GM21367 (cell line): ENCODE results near the gene KCTD18.
A peak's percentile ranks its signal among the peaks of the same experiment; 100 is the strongest.

Source experiments
- ATAC-seq: cut with Tn5 transposase; IDR thresholded peaks from one replicate; pipeline ENCODE4 v1.9.1; 2021; ENCODE audit not compliant: unreplicated experiment

The KCTD18 gene

DNA sequence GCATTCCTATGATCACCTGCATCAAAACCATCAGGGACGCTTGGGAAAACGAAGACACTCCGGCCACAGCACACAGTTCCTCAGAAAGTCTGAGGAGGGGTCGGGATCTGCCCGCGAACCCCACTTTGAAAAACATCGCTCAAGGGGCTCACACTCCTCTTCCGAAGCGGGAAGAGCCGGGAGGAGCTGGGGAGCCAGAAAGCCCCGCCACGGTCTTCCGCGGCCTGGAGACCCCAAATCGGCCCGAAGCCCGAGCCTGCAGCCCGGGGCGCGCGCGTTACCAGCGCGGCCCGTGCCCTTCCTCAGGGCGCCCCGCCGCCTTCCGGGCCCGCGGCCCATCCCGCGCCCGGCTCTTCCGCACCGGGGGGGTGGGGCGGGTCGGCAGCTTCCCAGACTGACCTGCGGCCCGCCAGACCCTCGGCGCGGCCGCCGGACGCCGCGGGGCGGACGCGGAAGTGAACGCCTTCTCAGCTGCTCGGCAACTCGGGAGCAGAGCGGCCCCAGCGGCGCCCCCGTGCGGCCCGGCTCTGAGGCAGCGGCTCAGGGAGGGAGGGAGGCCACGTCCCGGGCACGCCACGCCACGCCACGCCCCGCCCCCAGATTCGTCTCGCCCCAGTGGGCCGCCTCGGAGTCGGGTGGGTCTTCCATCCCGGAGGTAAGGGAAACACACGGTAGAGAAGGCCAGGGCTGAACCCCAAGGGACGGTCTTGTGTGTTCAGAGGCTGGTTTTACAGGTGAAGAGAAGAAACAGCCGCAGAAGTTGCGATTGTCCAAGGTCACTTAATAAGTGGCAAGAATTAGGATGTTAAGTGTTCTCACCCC lies at the start of gene KCTD18:
Gene KCTD18, minus strand, starts transcription at position 457 of the 822 bp plus-strand sequence. CDS start 3,052 bp downstream, outside the sequence.
- ATAC-seq, result peak; percentile 98

DNA sequence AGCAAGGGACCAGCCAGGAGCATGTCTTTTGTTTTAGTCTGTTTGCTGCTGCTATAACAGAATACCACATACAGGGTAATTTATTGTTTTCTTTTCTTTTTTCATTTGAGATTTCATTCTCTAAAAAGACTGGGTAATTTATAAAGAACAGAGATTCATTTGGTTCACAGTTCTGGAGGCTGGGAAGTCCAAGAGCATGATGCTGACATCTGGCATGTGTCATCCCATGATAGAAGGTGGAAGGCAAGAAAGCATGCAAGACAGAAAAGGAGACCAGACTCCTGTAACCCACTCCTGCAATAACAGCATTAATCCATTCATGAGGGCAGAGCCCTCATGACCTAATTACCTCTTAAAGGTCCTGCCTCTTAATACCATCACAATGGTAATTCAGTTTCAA lies 30.9 kb upstream of the KCTD18 start:
- ATAC-seq, result no peak

DNA sequence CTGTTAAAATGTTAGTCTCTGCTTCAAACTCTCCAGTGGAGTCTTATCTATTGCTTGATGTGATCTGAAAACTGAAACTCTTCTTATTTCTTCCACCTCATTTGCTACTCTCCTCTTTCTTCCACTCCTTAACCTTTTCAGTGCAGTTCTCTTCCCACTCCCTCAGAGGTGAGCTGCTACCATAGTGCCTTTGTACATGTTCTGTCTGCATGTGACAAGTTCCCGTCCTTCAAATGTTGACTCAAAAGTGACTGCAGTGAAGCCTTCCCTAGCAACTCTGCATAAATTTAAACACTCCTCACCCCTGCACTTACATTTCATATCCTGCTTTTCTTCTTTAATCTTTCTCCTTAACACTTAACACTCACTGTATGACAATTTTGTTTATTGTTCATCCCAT lies 28.3 kb upstream of the KCTD18 start:
- no peak for ATAC-seq

DNA sequence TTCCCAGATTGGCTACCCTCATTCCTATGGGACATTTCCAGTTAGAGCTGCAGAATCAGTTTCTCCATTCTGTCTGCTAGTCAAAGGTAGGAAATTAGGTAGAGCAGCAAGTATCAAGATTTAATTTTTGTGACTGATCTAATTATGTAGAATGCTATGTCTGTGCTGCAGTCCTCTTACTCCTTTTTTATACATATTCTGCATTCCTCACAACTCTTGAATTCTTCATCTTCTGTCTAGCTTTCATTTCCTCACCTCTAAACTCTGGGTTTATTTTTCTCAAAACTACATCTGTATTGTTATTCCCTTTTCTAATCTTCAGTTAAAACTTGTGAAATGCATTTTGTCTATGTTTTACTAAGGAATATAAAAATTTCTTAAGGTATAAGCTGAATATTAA lies 24.7 kb upstream of the KCTD18 start:
- no peak for ATAC-seq

DNA sequence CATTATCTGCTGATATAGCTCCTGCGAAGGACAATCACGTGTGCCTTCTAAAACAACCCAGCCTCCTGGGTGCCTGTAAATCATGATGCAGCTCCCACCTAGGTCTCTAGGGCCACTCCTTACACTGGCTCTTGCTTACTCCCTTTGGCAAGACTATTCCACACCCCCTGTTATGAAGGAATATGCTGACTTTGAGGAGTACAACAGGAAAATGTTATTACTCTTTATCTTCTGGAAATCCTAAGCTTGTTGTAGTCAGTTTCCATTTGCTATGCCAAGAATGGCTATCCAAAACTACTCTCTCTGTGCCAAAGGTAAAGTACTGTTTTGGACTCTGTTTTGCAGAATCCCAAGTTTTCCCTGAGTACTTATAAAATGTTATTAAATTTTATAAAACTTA lies 23.9 kb upstream of the KCTD18 start:
- no peak for ATAC-seq

DNA sequence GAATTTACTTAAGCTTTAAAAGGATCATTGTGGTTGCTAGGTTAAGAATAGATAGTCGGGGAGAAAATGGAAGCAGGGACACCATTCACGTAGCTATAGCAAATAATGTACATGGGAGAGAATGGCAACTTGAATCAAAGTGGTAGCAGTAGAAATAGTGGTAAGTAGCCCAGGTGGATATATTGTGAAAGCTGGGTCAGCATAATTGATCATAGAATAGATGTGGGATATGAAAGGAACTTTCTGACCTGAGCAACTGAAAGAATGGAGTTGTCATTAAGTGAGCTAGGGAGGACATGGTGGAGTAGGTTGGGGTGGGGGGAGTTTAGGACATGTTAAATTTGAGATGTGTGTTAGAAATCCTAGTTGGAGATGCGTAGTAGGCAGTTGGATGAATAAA lies 18.4 kb upstream of the KCTD18 start:
- no peak for ATAC-seq

DNA sequence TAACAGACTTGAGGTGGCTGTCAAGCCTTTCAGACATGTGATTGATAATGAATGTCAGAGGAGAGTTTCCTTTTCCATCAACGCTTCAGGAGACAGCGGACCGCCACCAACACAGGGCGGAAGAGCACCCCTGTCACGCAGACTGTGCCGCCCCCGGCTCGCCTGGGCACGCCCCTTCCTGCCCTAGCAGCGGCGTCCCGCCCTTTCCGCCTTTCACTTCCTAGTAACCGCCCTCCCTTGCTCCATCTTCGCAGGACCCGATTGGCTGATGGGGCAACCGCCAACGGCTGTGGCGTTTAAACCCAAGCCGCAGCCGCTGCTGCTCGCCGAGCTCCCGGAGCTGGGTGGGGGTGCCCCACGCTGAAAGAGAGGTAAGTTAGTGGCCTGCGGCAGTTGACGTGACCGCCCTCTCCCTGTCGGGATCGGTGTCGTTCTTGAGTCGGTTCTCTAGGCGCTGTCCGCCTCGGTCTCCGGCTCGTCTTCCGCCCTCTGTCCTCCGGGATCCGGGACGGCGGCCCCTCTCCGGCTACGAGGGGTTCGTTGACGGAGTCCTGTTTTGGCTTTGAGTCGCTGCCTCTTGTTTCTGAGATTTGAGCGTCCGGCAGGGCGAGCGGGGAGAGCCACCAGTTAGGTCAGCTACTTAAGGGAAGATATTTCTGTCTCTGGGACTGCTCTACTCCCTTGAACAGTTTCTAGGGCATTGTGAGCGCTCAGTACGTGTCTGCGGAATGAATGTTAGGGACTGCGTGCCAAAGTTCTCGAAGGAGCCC lies 16.2 kb upstream of the KCTD18 start, which contains the start of gene SGO2:
Gene SGO2, plus strand, starts transcription at position 326 of the 770 bp plus-strand sequence. CDS start 6,769 bp downstream, outside the sequence.
- peak; percentile 99 for ATAC-seq

DNA sequence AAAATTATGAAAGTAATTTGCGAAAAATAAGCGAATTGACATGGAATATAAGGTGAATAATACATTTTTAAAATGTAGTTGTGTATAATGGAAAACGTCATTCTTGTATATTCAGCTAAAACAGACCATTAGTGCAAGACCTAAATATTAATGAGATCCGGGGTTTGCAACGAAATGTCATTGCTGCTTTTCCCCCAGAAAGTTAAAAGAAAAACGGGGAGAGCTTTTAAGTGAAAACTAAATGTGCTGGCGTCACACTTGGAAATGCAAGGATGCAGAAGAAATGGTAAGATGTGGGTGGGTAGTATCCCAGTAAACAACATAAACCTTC lies 15.6 kb upstream of the KCTD18 start:
- ATAC-seq, result no peak

DNA sequence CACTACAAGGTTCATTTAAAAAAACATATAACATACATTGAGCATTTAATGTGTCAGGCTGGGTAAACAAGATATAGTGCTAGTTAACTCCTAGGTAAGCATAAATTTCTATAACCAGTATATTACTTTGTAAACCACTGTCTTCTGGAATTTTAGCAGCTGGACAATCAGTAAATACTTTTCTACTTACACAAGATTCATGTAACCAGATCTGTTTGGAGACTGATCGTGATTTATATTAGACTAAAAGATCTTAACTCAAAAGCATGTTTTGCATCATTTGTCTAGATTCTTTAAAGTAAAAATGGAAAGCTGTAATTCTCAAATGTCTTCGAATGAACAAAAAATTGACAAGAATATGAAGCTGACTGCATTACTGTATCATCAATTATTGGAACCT lies 15.2 kb upstream of the KCTD18 start:
- ATAC-seq, result no peak

DNA sequence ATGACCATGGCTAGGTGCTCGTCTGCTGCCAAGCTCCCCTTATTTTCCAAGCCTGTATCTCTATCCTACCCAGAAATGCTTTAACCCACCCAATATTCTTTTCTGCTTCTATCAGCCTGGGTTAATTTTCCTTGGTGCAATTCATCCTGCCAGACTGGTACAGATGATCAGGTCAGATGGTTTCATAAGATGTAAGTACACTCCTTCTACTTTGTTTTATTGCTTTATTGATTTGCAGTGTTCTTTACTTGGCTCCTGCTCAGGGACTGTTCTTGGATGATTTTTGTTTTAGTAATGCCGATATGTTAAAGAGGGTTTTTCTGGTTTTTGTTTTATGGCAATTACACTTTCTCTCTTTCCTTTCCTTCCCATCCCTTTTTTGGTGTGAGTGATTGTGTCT lies 13.7 kb upstream of the KCTD18 start:
- ATAC-seq, result no peak

DNA sequence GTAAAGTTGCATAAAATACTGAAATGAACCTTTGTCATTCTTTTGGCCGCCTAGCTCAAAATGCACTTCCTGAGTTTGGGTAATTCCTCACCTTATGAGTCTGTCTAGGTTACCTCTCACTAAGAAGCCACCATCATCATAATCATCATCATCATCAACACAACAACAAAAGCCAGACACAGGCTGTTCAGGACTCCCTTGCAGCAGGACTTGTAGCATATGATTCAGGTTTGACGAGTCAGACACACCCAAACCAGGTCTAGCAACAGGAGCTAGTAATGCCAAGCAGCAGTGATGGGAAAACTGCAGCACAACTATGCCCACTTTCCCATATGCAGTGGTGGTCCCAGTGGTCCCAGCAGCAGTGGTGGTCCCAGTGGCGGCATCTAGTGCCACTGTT lies 13.3 kb upstream of the KCTD18 start:
- ATAC-seq, result no peak

DNA sequence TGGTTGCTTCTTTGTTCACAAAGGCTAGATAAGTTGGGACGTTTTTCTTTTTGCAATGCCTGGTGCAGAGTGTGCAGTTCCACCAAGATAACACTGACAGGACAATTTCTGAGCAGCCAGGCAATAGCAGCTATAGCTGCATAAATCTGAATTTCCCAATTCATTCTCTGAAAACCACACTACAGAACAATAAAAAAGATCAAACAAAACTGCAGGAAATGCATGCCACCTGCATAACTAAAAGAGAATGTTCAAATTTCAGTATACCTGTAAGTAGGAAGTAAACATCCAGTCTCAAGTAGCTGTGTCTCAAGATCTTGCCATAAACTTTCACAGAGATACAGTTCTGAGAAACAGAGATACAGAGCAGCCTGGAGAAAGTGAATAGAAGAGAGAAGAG lies 5.3 kb upstream of the KCTD18 start:
- ATAC-seq, result no peak

DNA sequence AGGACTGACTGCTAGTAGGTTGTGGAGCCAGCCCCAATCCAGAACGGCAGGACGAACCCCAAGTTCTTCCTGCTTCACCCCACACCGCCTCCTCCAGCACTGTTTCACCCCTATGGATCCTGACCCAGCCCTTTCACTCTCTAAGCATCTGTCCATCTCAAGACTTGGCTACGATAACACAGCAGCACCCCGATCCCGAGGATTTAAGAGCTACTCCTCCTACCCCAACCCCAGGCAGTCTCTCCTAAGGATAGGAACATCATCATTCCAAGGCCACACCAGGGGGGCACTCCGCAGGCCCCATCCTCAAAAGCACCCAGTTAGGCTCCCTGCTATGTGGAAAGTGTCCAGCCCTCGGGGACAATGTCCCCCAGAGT lies 645 bp downstream of the KCTD18 start:
- peak; percentile 2 for ATAC-seq

DNA sequence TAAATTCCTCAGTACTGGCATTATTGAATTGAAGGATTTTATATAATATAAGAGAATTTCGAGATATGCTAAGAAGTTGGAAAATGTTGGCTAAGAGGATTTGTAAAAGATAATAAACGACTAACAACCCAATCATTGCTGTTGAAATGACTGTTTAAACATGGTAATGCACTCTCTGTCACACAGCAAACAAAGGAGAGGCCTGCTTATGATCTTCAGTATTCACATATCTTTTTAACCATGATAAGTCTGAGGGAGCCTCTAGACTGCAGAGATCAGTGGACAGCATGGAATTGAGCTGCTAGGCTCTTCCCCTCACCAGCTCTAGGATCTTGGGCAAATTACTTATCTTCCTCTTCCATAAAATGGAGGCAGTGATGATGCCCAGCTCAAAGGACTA lies 2.7 kb downstream of the KCTD18 start:
- ATAC-seq, result no peak

DNA sequence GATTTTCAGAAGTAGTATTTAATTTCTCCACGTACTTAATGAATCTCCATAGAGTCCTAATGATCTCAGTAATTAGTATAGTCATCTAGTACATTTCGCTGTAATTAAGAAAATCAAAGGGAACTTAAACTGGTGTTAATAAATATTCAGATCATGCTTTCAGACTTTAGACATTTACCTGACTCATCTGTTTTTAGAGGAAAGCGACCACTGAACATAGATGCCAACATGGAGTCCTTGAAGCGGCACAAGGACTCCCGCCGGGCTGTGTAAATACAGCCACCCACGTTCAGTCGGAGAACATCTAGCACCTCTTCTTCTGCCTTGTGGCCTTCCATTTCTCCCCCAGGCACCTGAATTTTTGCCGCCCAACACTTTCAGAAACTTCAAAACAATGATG lies 3.2 kb downstream of the KCTD18 start:
- no peak for ATAC-seq

DNA sequence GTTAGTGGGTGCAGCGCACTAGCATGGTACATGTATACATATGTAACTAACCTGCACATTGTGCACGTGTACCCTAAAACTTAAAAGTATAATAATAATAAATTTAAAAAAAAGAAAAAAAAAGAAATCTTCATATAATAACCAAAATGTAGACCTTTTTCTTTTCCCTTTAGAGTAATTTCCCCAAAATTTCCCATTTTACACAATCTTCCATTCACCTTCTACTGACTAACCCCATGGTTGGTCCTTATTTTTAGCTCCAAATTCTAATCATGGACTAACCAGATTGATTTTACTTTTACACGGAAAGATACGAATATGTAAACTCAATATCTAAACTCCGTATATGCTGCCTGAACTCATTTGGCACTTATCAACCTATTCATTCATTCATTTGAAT lies 7.7 kb downstream of the KCTD18 start:
- no peak for ATAC-seq

DNA sequence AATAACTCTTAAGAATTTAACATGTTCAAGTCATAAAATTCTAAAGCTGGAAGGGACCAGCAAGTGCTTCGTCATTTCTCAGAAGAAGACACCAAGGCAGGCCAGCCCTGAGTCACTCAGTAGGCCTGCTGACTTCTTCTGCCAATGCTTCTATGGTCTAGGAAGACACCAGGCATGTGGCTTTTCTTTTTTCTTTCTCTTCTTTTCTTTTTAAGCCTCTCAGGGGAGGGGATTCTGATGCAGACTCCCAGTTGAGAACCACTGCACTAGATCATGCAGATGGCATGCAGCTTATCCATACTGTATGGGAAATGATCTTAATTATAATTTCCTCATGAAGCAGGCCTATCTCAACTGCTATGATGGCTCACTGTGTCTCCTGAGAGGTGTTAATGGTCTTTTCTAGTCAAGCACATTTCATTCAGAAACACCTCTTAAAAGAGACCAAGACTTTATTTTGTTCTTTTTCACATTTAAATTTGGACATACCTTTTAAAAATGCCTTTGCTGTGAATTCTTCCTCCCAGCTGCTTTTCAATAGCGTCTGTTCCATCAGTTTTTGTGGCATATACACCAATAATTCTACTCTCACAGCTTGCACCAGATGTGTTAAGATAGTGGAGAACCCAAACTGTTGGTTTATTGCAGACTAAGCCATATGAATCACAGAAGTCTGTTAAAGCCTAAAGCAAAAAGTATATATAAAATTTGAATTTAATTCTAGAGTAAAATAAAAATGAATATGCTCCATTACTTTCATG lies 11.3 kb downstream of the KCTD18 start:
- no peak for ATAC-seq

DNA sequence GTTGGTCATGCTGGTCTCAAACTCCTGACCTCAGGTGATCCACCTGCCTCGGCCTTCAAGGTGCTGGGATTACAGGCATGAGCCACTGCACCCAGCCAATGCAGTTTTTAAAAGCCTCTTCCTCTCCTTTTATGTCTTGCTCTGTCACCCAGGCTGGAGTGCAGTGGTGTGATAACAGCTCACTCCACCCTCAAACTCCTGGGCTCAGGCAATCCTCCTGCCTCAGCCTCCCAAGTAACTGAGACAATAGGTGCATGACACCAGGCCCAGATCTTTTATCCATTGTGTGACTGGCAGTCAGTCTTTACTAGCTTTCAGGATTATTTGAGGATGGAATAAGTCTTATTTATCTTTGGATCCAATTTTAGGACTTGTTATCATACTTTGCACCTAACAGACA lies 13.2 kb downstream of the KCTD18 start:
- no peak for ATAC-seq

DNA sequence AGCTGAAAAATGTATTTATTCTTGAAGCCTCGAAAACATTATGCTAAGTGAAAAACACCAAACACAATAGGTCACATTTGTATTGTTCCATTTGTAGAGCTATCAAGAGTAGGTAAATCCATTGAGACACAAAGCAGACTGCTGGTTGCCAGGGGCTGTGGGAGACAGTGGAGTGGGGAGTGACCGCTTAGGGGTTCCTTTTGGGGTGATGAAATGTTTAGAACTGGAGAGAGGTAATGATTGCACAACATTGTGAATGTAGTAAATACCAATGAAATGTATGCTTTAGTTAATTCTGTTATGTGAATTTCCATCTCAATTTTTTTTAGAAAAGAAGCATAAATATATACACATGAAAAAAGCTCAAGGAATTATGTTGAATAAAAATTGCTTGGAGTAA lies 15.8 kb downstream of the KCTD18 start:
- ATAC-seq, result no peak

DNA sequence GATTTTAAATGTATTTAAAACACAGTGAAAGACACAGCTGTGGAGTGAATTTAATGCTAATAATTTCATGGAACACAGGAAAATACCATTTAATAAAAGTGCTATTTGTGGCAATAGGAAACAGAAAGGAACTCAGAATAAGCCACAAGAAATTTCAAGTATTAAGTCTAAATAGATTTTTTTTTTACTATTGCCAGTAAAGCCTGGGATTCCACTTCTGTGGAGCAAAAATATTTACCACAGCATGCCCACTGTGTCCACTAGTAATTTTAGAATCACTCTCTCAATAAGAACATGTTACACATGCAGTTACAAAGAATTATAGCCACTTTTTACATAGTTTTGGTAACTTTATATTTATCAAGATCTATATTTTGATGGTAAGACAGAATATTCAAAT lies 17.2 kb downstream of the KCTD18 start:
- no peak for ATAC-seq

DNA sequence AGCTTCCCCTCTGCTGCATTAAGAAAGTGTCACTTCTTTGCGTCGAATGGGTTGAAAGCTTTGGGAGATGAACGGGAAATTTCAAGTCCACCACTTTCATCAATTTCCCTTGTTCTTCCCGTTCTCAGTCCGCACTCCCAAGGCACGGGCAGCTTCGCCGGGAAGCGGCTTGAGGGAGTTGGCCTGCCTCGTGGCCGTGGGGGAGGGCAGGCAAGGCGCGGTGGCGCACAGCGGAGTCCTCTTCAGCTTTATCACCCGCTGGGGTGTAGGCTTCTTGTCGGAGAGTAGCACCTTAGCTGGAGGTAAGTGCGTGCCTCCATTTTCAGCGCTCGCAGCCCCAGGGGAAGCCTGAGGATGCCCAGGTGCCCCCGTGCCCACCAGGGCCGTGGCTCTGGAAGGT lies 19.9 kb downstream of the KCTD18 start:
- ATAC-seq, result no peak

DNA sequence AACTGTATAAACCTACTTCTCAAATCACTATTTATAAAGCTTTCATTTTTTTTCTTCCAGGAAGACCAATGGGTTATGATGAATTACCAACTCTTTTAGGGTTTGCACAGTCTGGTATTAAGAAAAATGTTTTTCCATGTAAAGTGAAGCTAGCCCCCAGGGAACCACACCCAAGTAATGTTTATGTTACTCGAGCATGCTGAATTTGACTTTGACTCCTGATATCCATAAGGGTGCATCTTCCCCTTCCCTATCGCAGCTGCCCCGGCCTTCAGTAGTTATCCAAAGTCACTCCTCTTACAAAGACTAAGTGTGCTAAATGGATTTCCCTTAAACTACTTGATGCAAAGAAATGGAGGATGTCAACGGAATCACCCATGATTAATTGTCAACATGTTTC lies 21.7 kb downstream of the KCTD18 start:
- no peak for ATAC-seq
